MM.1S (cell line): ENCODE results near the gene OR8A1.

ENCODE experiments used
- DNase-seq: peaks from one replicate; pipeline ENCODE4 v3.0.0-alpha.2; 2015
- H2AFZ ChIP-seq: fragments of 300-600 bp; sonication (generic); 2 replicates; pipeline ENCODE4 v1.6.0; 2016; ENCODE audit warnings: antibody characterized with exemption, low read length
- H3F3A ChIP-seq: fragments of 300-600 bp; sonication (generic); 2 replicates; pipeline ENCODE4 v1.6.1; 2016; ENCODE audit warnings: mild to moderate bottlenecking, antibody characterized with exemption, low read length, moderate library complexity, mixed read lengths; ENCODE audit not compliant: insufficient read depth
- H3K27ac ChIP-seq: fragments of 300-600 bp; sonication (generic); 2 replicates; pipeline ENCODE4 v1.5.1; 2016; ENCODE audit warnings: mild to moderate bottlenecking, low read length
- H3K27me3 ChIP-seq: fragments of 300-600 bp; sonication (generic); replicated peaks from 2 replicates; pipeline ENCODE4 v1.6.0; 2016; ENCODE audit warnings: low read length; ENCODE audit not compliant: insufficient read depth
- H3K36me3 ChIP-seq: fragments of 300-600 bp; sonication (generic); replicated peaks from 2 replicates; pipeline ENCODE4 v1.6.1; 2016; ENCODE audit warnings: mild to moderate bottlenecking, low read length, mixed read lengths; ENCODE audit not compliant: insufficient read depth
- H3K4me1 ChIP-seq: fragments of 300-600 bp; sonication (generic); 2 replicates; pipeline ENCODE4 v1.6.1; 2016; ENCODE audit warnings: low read length, mixed read lengths
- H3K4me2 ChIP-seq: fragments of 300-600 bp; sonication (generic); 2 replicates; pipeline ENCODE4 v1.6.0; 2016; ENCODE audit warnings: low read depth, low read length
- H3K4me3 ChIP-seq: fragments of 300-600 bp; sonication (generic); 2 replicates; pipeline ENCODE4 v1.5.1; 2016; ENCODE audit warnings: low read length, mixed read lengths
- H3K79me2 ChIP-seq: fragments of 300-600 bp; sonication (generic); 2 replicates; pipeline ENCODE4 v1.6.1; 2016; ENCODE audit warnings: mixed run types, low read length, mixed read lengths
- H3K9ac ChIP-seq: fragments of 300-600 bp; sonication (generic); 2 replicates; pipeline ENCODE4 v1.6.1; 2016; ENCODE audit warnings: low read length, mixed read lengths
- H3K9me2 ChIP-seq: fragments of 300-600 bp; sonication (generic); replicated peaks from 2 replicates; pipeline ENCODE4 v1.6.1; 2016; ENCODE audit warnings: mild to moderate bottlenecking, low read length, mixed read lengths; ENCODE audit not compliant: insufficient read depth
- H3K9me3 ChIP-seq: fragments of 300-600 bp; sonication (generic); replicated peaks from 2 replicates; pipeline ENCODE4 v1.6.1; 2016; ENCODE audit warnings: mild to moderate bottlenecking, low read length, mixed read lengths; ENCODE audit not compliant: insufficient read depth
- H4K20me1 ChIP-seq: fragments of 300-600 bp; sonication (generic); 2 replicates; pipeline ENCODE4 v1.6.1; 2016; ENCODE audit warnings: mild to moderate bottlenecking, low read length, moderate library complexity, mixed read lengths; ENCODE audit not compliant: insufficient read depth
- CTCF ChIP-seq: fragments of 300-600 bp; sonication (generic); IDR thresholded peaks from 2 replicates; pipeline ENCODE4 v1.5.1; 2016; ENCODE audit warnings: antibody characterized with exemption, low read length, mixed read lengths
- EZH2 ChIP-seq: fragments of 300-600 bp; sonication (generic); optimal IDR thresholded peaks from 2 replicates; pipeline ENCODE3; 2017; ENCODE audit warnings: low read depth, mild to moderate bottlenecking, antibody characterized with exemption, low read length, mixed read lengths
- EZH2phosphoT487 ChIP-seq: fragments of 300-600 bp; sonication (generic); IDR thresholded peaks from 2 replicates; pipeline ENCODE4 v1.6.1; 2018; ENCODE audit warnings: antibody characterized with exemption, low read length

The OR8A1 gene

GRCh38 chr11:124535552-124536232, 34.1 kb upstream of the OR8A1 start:
- Histone ChIP-seq H3K9ac (no peak overlapping the region), H2AFZ (no peak overlapping the region), H3K79me2 (no peaks in the 10 kb centered on the region), H3K9me2 (no peaks in the 10 kb centered on the region), H3K36me3 (no peaks in the 10 kb centered on the region), H3K4me3 (no peak overlapping the region), H3K27ac (no peak overlapping the region), H3K27me3 (no peaks in the 10 kb centered on the region), H3F3A (no peaks in the 10 kb centered on the region), H3K4me2 (no peak overlapping the region), H3K9me3 (no peaks in the 10 kb centered on the region), H3K4me1 (no peaks in the 10 kb centered on the region), H4K20me1 (no peaks in the 10 kb centered on the region)
- TF ChIP-seq EZH2 (no peak), CTCF (no peak), EZH2phosphoT487 (no peak)
- no peak for DNase-seq

GRCh38 chr11:124536520-124536919, 33.3 kb upstream of the OR8A1 start:
- H3K36me3 ChIP-seq, result no peaks in the 10 kb centered on the region
- H3K9me2 ChIP-seq, result no peaks in the 10 kb centered on the region
- no peak overlapping the region for H3K4me2 ChIP-seq
- H3K4me3 ChIP-seq, result no peak overlapping the region
- no peaks in the 10 kb centered on the region for H3K9me3 ChIP-seq
- H3K4me1 ChIP-seq, result no peaks in the 10 kb centered on the region
- H3F3A ChIP-seq, result no peaks in the 10 kb centered on the region
- no peak overlapping the region for H2AFZ ChIP-seq
- H3K27me3 ChIP-seq, result no peaks in the 10 kb centered on the region
- no peak overlapping the region for H3K9ac ChIP-seq
- H3K79me2 ChIP-seq, result no peaks in the 10 kb centered on the region
- H3K27ac ChIP-seq, result no peak overlapping the region
- H4K20me1 ChIP-seq, result no peaks in the 10 kb centered on the region
- TF ChIP-seq EZH2, result no peak
- no peak for TF ChIP-seq EZH2phosphoT487
- TF ChIP-seq CTCF, result no peak
- DNase-seq, result no peak

GRCh38 chr11:124538019-124538418, 31.8 kb upstream of the OR8A1 start:
- no peaks in the 10 kb centered on the region for H3K79me2 ChIP-seq
- H3K27me3 ChIP-seq, result no peaks in the 10 kb centered on the region
- TF ChIP-seq EZH2 (no peak), CTCF (no peak), EZH2phosphoT487 (no peak)
- no peaks in the 10 kb centered on the region for H3K9me2 ChIP-seq
- no peaks in the 10 kb centered on the region for H3K36me3 ChIP-seq
- H3K9me3 ChIP-seq, result no peaks in the 10 kb centered on the region
- no peak overlapping the region for H3K9ac ChIP-seq
- H3K4me1 ChIP-seq, result no peaks in the 10 kb centered on the region
- H2AFZ ChIP-seq, result no peak overlapping the region
- H3K27ac ChIP-seq, result no peak overlapping the region
- H3K4me3 ChIP-seq, result no peak overlapping the region
- H4K20me1 ChIP-seq, result no peaks in the 10 kb centered on the region
- no peaks in the 10 kb centered on the region for H3F3A ChIP-seq
- no peak overlapping the region for H3K4me2 ChIP-seq
- DNase-seq, result no peak
